A549 (cell line): ENCODE data around the gene KCNQ1OT1.

Experiments
- CBX8 ChIP-seq: fragments of 200-600 bp; sonication (generic); IDR thresholded peaks from 2 replicates; pipeline ENCODE4 v1.6.1; 2016
- CTCF ChIP-seq: fragments of >200 bp; sonication (Bioruptor Twin); formaldehyde crosslinking; IDR thresholded peaks from 3 replicates; pipeline ENCODE4 v1.5.1; 2016
- EP300 ChIP-seq, 2 experiments: fragments of >200 bp; sonication (Bioruptor Twin); formaldehyde crosslinking; IDR thresholded peaks; 2 replicates in 1 of 2; 3 replicates in 1 of 2; pipeline ENCODE4 v1.6.1; 2016 to 2017
- JUN ChIP-seq, 2 experiments: fragments of >200 bp; sonication (Bioruptor Twin); formaldehyde crosslinking; IDR thresholded peaks; 2 replicates in 1 of 2; 3 replicates in 1 of 2; pipeline ENCODE4 v1.6.1; 2016 to 2017
- POLR2A ChIP-seq: IDR thresholded peaks from 2 replicates; pipeline ENCODE4 v1.6.1; 2012; ENCODE audit warnings: mild to moderate bottlenecking, low read length
- REST ChIP-seq: fragments of 200-600 bp; sonication (generic); IDR thresholded peaks from 2 replicates; pipeline ENCODE4 v1.6.1; 2016; ENCODE audit warnings: antibody characterized with exemption, mild to moderate bottlenecking, moderate library complexity
- ZNF302 ChIP-seq: fragments of 250-450 bp; sonication (Bioruptor Pico); IDR thresholded peaks from 2 replicates; pipeline ENCODE4 v1.9.0; 2021; ENCODE audit warnings: inconsistent platforms, mild to moderate bottlenecking, moderate library complexity

- TF ChIP-seq CTCF: no peak
- TF ChIP-seq CBX8: no peak
- no peak for TF ChIP-seq POLR2A
- no peak for TF ChIP-seq EP300 (IDR thresholded peaks at IDR 0.05)
- TF ChIP-seq JUN (IDR thresholded peaks at IDR 0.05): no peak
- no peak for TF ChIP-seq REST
- no peak for TF ChIP-seq ZNF302 (CRISPR knock-in tag)
Measured at GRCh38 chr11:2577031-2577990, 122.5 kb downstream of the KCNQ1OT1 start.
